Activated CD4-positive, alpha-beta T cell treated with anti-CD3 and anti-CD28 coated beads, Interleukin-2, amount 10 ng/mL, durations not matched to agents 24 days and 14 days (primary cell): ENCODE data around the gene ROBO3. TPM values are rescaled to one million over a fixed set of nuclear protein-coding genes. Genes with fewer than 3 reads are reported as not detected.

Experiments
- DNase-seq: peaks from one replicate; pipeline ENCODE4 v3.0.0; 2022
- H3K27ac Mint-ChIP-seq: one replicate; pipeline ENCODE4 v1.8.0; 2022; ENCODE audit warnings: mild to moderate bottlenecking, mixed read lengths
- H3K27me3 Mint-ChIP-seq: one replicate; pipeline ENCODE4 v1.8.0; 2022; ENCODE audit warnings: mixed read lengths
- H3K36me3 Mint-ChIP-seq: one replicate; pipeline ENCODE4 v1.8.0; 2022; ENCODE audit warnings: low read depth, mild to moderate bottlenecking, mixed read lengths
- H3K4me1 Mint-ChIP-seq: one replicate; pipeline ENCODE4 v1.8.0; 2021; ENCODE audit warnings: mixed read lengths
- H3K4me3 Mint-ChIP-seq: one replicate; pipeline ENCODE4 v1.8.0; 2022; ENCODE audit warnings: mild to moderate bottlenecking, moderate library complexity, mixed read lengths
- H3K9me3 Mint-ChIP-seq: one replicate; pipeline ENCODE4 v1.8.0; 2021; ENCODE audit warnings: mixed read lengths
- intact Hi-C: fragments of 100-400 bp; cut with micrococcal nuclease; formaldehyde crosslinking; loops from one replicate; pipeline ENCODE4 v1.15.1; 2023
- total RNA-seq: library from RNA; stranded (reverse); gene quantifications from 2 replicates; pipeline ENCODE4 v1.2.3, GENCODE V29; 2022

The ROBO3 gene
- total RNA-seq, 1 donor from 2014 or later = 6.5 TPM

GRCh38 chr11:124875401-124875800, 10.2 kb downstream of the ROBO3 start:
- intact Hi-C loops = loop anchor here (5.0 kb wide), 1 partner anchor 1392 kb away; the partner anchor contains the start of genes FOXRED1 and SRPRA
- peak overlapping the region; percentile 45 for H3K27ac Mint-ChIP-seq
- H3K4me3 Mint-ChIP-seq = peak overlapping the region; percentile 91

GRCh38 chr11:124875943-124876817, 10.9 kb downstream of the ROBO3 start:
- Mint-ChIP-seq H3K4me3 (peak overlapping the region; percentile 91), H3K36me3 (no peaks in the 10 kb centered on the region), H3K9me3 (no peaks in the 10 kb centered on the region), H3K27me3 (peaks cover 47% of the 10 kb centered on the region), H3K4me1 (peaks cover 11% of the 10 kb centered on the region), H3K27ac (peak overlapping the region; percentile 86)
- intact Hi-C loops = loop anchor here (1.0 to 5.0 kb wide), 4 partner anchors 75 to 1391 kb away; partner anchors contain the start of genes CCDC15, FOXRED1, MSANTD2 and SRPRA
- peak; percentile 95 for DNase-seq

More at GRCh38 chr11:124875401-124875800, 10.2 kb downstream of the ROBO3 start:
- peaks cover 11% of the 10 kb centered on the region for H3K4me1 Mint-ChIP-seq
- H3K36me3 Mint-ChIP-seq = no peaks in the 10 kb centered on the region
- peaks cover 53% of the 10 kb centered on the region for H3K27me3 Mint-ChIP-seq
- H3K9me3 Mint-ChIP-seq = no peaks in the 10 kb centered on the region
- DNase-seq = no peak

- Mint-ChIP-seq H3K4me1 (peaks cover 11% of the 10 kb centered on the region), H3K4me3 (peak overlapping the region; percentile 91), H3K9me3 (no peaks in the 10 kb centered on the region), H3K36me3 (no peaks in the 10 kb centered on the region), H3K27ac (peak overlapping the region; percentile 86), H3K27me3 (peaks cover 40% of the 10 kb centered on the region)
- no peak for DNase-seq
- intact Hi-C loops = loop anchor here (1.0 to 5.0 kb wide), 4 partner anchors 76 to 1390 kb away; partner anchors contain the start of genes CCDC15, FOXRED1, MSANTD2 and SRPRA
Observed at GRCh38 chr11:124876818-124877630, 11.8 kb downstream of the ROBO3 start.

- H3K27ac Mint-ChIP-seq = peak overlapping the region; percentile 86
- DNase-seq = no peak
- no peaks in the 10 kb centered on the region for H3K36me3 Mint-ChIP-seq
- peaks cover 35% of the 10 kb centered on the region for H3K27me3 Mint-ChIP-seq
- intact Hi-C loops = loop anchor here (2.0 to 5.0 kb wide), 2 partner anchors 77 to 1390 kb away; partner anchors contain the start of genes FOXRED1, MSANTD2 and SRPRA
- peak overlapping the region; percentile 91 for H3K4me3 Mint-ChIP-seq
- H3K4me1 Mint-ChIP-seq = peaks cover 11% of the 10 kb centered on the region
- H3K9me3 Mint-ChIP-seq = no peaks in the 10 kb centered on the region
Observed at GRCh38 chr11:124877631-124877909, 12.3 kb downstream of the ROBO3 start.

GRCh38 chr11:124877910-124878758, 12.9 kb downstream of the ROBO3 start:
- H3K4me3 Mint-ChIP-seq = peak overlapping the region; percentile 91
- peaks cover 30% of the 10 kb centered on the region for H3K27me3 Mint-ChIP-seq
- H3K27ac Mint-ChIP-seq = no peak overlapping the region
- intact Hi-C loops = loop anchor here (2.0 to 5.0 kb wide), 2 partner anchors 77 to 1389 kb away; partner anchors contain the start of genes FOXRED1, MSANTD2 and SRPRA
- H3K4me1 Mint-ChIP-seq = peaks cover 11% of the 10 kb centered on the region
- no peaks in the 10 kb centered on the region for H3K36me3 Mint-ChIP-seq
- H3K9me3 Mint-ChIP-seq = no peaks in the 10 kb centered on the region
- DNase-seq = no peak

GRCh38 chr11:124878759-124879492, 13.7 kb downstream of the ROBO3 start:
- peaks cover 11% of the 10 kb centered on the region for H3K4me1 Mint-ChIP-seq
- no peaks in the 10 kb centered on the region for H3K36me3 Mint-ChIP-seq
- no peaks in the 10 kb centered on the region for H3K9me3 Mint-ChIP-seq
- peaks cover 23% of the 10 kb centered on the region for H3K27me3 Mint-ChIP-seq
- H3K27ac Mint-ChIP-seq = no peak overlapping the region
- H3K4me3 Mint-ChIP-seq = no peak overlapping the region
- intact Hi-C loops = loop anchor here (5.0 kb wide), 1 partner anchor 1388 kb away; the partner anchor contains the start of genes FOXRED1 and SRPRA
- no peak for DNase-seq

GRCh38 chr11:124879493-124880289, 14.5 kb downstream of the ROBO3 start:
- H3K36me3 Mint-ChIP-seq = no peaks in the 10 kb centered on the region
- no peak overlapping the region for H3K4me3 Mint-ChIP-seq
- intact Hi-C loops = loop anchor here (5.0 kb wide), 1 partner anchor 1388 kb away; the partner anchor contains the start of genes FOXRED1 and SRPRA
- H3K4me1 Mint-ChIP-seq = peaks cover 11% of the 10 kb centered on the region
- no peak for DNase-seq
- peaks cover 16% of the 10 kb centered on the region for H3K27me3 Mint-ChIP-seq
- H3K9me3 Mint-ChIP-seq = no peaks in the 10 kb centered on the region
- H3K27ac Mint-ChIP-seq = no peak overlapping the region

- no peak for DNase-seq
- peaks cover 10% of the 10 kb centered on the region for H3K27me3 Mint-ChIP-seq
- no peaks in the 10 kb centered on the region for H3K9me3 Mint-ChIP-seq
- H3K4me1 Mint-ChIP-seq = peaks cover 11% of the 10 kb centered on the region
- H3K4me3 Mint-ChIP-seq = no peak overlapping the region
- intact Hi-C loops = no loop called here
- H3K27ac Mint-ChIP-seq = no peak overlapping the region
- no peaks in the 10 kb centered on the region for H3K36me3 Mint-ChIP-seq
Observed at GRCh38 chr11:124880290-124880611, 15.0 kb downstream of the ROBO3 start.

- no peaks in the 10 kb centered on the region for H3K36me3 Mint-ChIP-seq
- H3K27me3 Mint-ChIP-seq = peaks cover 6% of the 10 kb centered on the region
- no peak for DNase-seq
- peaks cover 6% of the 10 kb centered on the region for H3K4me1 Mint-ChIP-seq
- intact Hi-C loops = no loop called here
- H3K27ac Mint-ChIP-seq = no peak overlapping the region
- no peak overlapping the region for H3K4me3 Mint-ChIP-seq
- H3K9me3 Mint-ChIP-seq = no peaks in the 10 kb centered on the region
Observed at GRCh38 chr11:124880958-124881357, 15.7 kb downstream of the ROBO3 start.

- H3K4me3 Mint-ChIP-seq = no peak overlapping the region
- H3K27ac Mint-ChIP-seq = no peak overlapping the region
- no peaks in the 10 kb centered on the region for H3K36me3 Mint-ChIP-seq
- peaks cover 9% of the 10 kb centered on the region for H3K27me3 Mint-ChIP-seq
- peaks cover under 1% of the 10 kb centered on the region for H3K4me1 Mint-ChIP-seq
- no peaks in the 10 kb centered on the region for H3K9me3 Mint-ChIP-seq
- DNase-seq = no peak
- intact Hi-C loops = no loop called here
Observed at GRCh38 chr11:124882339-124883071, 17.3 kb downstream of the ROBO3 start.

GRCh38 chr11:124884340-124884739, 19.1 kb downstream of the ROBO3 start:
- intact Hi-C loops = no loop called here
- DNase-seq = no peak
- H3K9me3 Mint-ChIP-seq = no peaks in the 10 kb centered on the region
- no peak overlapping the region for H3K4me3 Mint-ChIP-seq
- H3K27ac Mint-ChIP-seq = no peak overlapping the region
- H3K4me1 Mint-ChIP-seq = no peaks in the 10 kb centered on the region
- no peaks in the 10 kb centered on the region for H3K36me3 Mint-ChIP-seq
- peaks cover 9% of the 10 kb centered on the region for H3K27me3 Mint-ChIP-seq
